IMR-90 (cell line): ENCODE results near the gene SEPTIN2. TPM values are rescaled to one million over a fixed set of nuclear protein-coding genes. Genes with fewer than 3 reads are reported as not detected.

ENCODE experiments used
- ATAC-seq: fragments of 200-7000 bp; cut with Tn5 transposase; 2 replicates; pipeline ENCODE4 v1.9.1; 2020; ENCODE audit warnings: low read depth, mild to moderate bottlenecking, moderate library complexity
- BruUV-seq: library from RNA; stranded (reverse); fragments of 400-500 nt; replicated peaks from 2 replicates; lab custom pipeline; 2021; lab: Mats Ljungman, UMichigan
- CTCF ChIA-PET: fragments of 300-600 bp; formaldehyde crosslinking; extraction: SDS; loops from one replicate; lab custom pipeline; 2021; ENCODE audit warnings: antibody characterized with exemption; lab: Yijun Ruan, JAX
- POLR2A ChIA-PET: fragments of 300-600 bp; sonication (Branson Sonifier 250); formaldehyde crosslinking; loops from one replicate; lab custom pipeline; 2022; ENCODE audit warnings: antibody characterized with exemption; ENCODE audit not compliant: unreplicated experiment; lab: Charles Lee
- DNase-seq: peaks from one replicate; pipeline ENCODE4 v3.0.0; 2013
- H2AFZ ChIP-seq: replicated peaks from 2 replicates; pipeline ENCODE3; 2013; ENCODE audit warnings: low read length, mild to moderate bottlenecking; ENCODE audit not compliant: poor library complexity
- H2AK5ac ChIP-seq: 2 replicates; pipeline ENCODE4 v1.6.1; 2013; ENCODE audit warnings: low read depth, low read length, inconsistent platforms
- H2AK9ac ChIP-seq: replicated peaks from 2 replicates; pipeline ENCODE3; 2013; ENCODE audit warnings: mild to moderate bottlenecking, low read depth, low read length, moderate library complexity; ENCODE audit not compliant: poor library complexity
- H2BK120ac ChIP-seq: 2 replicates; pipeline ENCODE4 v1.6.1; 2013; ENCODE audit warnings: low read depth, low read length, inconsistent platforms
- H2BK15ac ChIP-seq: 3 replicates; pipeline ENCODE4 v1.6.1; 2013; ENCODE audit warnings: low read depth, low read length, inconsistent platforms
- H2BK20ac ChIP-seq: 2 replicates; pipeline ENCODE4 v1.6.1; 2013; ENCODE audit warnings: low read depth, mild to moderate bottlenecking, inconsistent platforms, low read length, moderate library complexity
- H2BK5ac ChIP-seq: 2 replicates; pipeline ENCODE4 v1.6.1; 2013; ENCODE audit warnings: mild to moderate bottlenecking, low read depth, low read length, inconsistent platforms; ENCODE audit not compliant: poor library complexity, severe bottlenecking
- H3K14ac ChIP-seq: replicated peaks from 2 replicates; pipeline ENCODE4 v1.6.1; 2013; ENCODE audit warnings: low read depth, low read length, inconsistent platforms
- H3K18ac ChIP-seq: 2 replicates; pipeline ENCODE4 v1.6.1; 2013; ENCODE audit warnings: low read depth, low read length, control low read depth
- H3K23ac ChIP-seq: 2 replicates; pipeline ENCODE4 v1.6.1; 2013; ENCODE audit warnings: low read depth, low read length, inconsistent platforms
- H3K27ac ChIP-seq: 2 replicates; pipeline ENCODE4 v1.5.1; 2013; ENCODE audit warnings: mild to moderate bottlenecking, control low read depth, low read length; ENCODE audit not compliant: insufficient read depth
- H3K27me3 ChIP-seq: 2 replicates; pipeline ENCODE4 v1.6.1; 2013; ENCODE audit warnings: low read length; ENCODE audit not compliant: control insufficient read depth, insufficient read depth
- H3K36me3 ChIP-seq: 2 replicates; pipeline ENCODE4 v1.6.1; 2013; ENCODE audit warnings: low read length, mixed read lengths; ENCODE audit not compliant: control insufficient read depth, insufficient read depth
- H3K4ac ChIP-seq: 2 replicates; pipeline ENCODE4 v1.6.1; 2013; ENCODE audit warnings: low read depth, low read length, inconsistent platforms
- H3K4me1 ChIP-seq: 2 replicates; pipeline ENCODE4 v1.6.1; 2013; ENCODE audit warnings: low read length, mixed read lengths; ENCODE audit not compliant: control insufficient read depth, insufficient read depth
- H3K4me2 ChIP-seq: 2 replicates; pipeline ENCODE4 v1.6.1; 2013; ENCODE audit warnings: low read depth, mild to moderate bottlenecking, control low read depth, low read length, moderate library complexity
- H3K4me3 ChIP-seq: 2 replicates; pipeline ENCODE4 v1.5.1; 2013; ENCODE audit warnings: low read depth, mild to moderate bottlenecking, control low read depth, low read length, moderate library complexity; ENCODE audit not compliant: insufficient read depth
- H3K56ac ChIP-seq: 2 replicates; pipeline ENCODE4 v1.6.1; 2013; ENCODE audit warnings: low read length, inconsistent platforms; ENCODE audit not compliant: insufficient read depth; ENCODE audit errors: extremely low read depth
- H3K79me1 ChIP-seq, 2 experiments: 2 replicates each; pipeline ENCODE4 v1.6.1; 2013; ENCODE audit warnings: low read length in 2 of 2, inconsistent platforms in 1 of 2, low read depth in 1 of 2
- H3K9ac ChIP-seq: 2 replicates; pipeline ENCODE4 v1.6.1; 2013; ENCODE audit warnings: low read depth, low read length, control low read depth
- H3K9me1 ChIP-seq: 2 replicates; pipeline ENCODE4 v1.6.1; 2013; ENCODE audit warnings: low read length, inconsistent platforms; ENCODE audit not compliant: insufficient read depth
- H3K9me3 ChIP-seq: 2 replicates; pipeline ENCODE4 v1.6.1; 2013; ENCODE audit warnings: low read length; ENCODE audit not compliant: control insufficient read depth, insufficient read depth
- H4K20me1 ChIP-seq: 2 replicates; pipeline ENCODE4 v1.6.1; 2013; ENCODE audit warnings: low read length, inconsistent platforms; ENCODE audit not compliant: insufficient read depth
- H4K5ac ChIP-seq: 2 replicates; pipeline ENCODE4 v1.6.1; 2013; ENCODE audit warnings: mild to moderate bottlenecking, low read depth, low read length, control low read depth
- H4K8ac ChIP-seq, 2 experiments: 2 replicates each; pipeline ENCODE4 v1.6.1; 2013; ENCODE audit warnings: low read depth in 2 of 2, low read length in 2 of 2, control low read depth in 1 of 2, inconsistent platforms in 1 of 2
- H4K91ac ChIP-seq: 2 replicates; pipeline ENCODE4 v1.6.1; 2013; ENCODE audit warnings: low read depth, low read length, inconsistent platforms; ENCODE audit not compliant: insufficient read depth
- BHLHE40 ChIP-seq: fragments of 150-350 bp; IDR thresholded peaks from 2 replicates; pipeline ENCODE4 v1.6.1; 2016; ENCODE audit warnings: mild to moderate bottlenecking, low read depth, low read length
- ELK1 ChIP-seq: fragments of 150-350 bp; IDR thresholded peaks from 2 replicates; pipeline ENCODE4 v1.6.1; 2016; ENCODE audit warnings: low read depth, mild to moderate bottlenecking, low read length, moderate library complexity, borderline replicate concordance
- FOS ChIP-seq: fragments of 150-350 bp; IDR thresholded peaks from 2 replicates; pipeline ENCODE4 v1.6.1; 2016; ENCODE audit warnings: low read depth, low read length
- POLR2A ChIP-seq: IDR thresholded peaks from 2 replicates; pipeline ENCODE4 v1.6.1; 2012; ENCODE audit warnings: mild to moderate bottlenecking, low read depth, low read length
- RFX5 ChIP-seq: IDR thresholded peaks from 2 replicates; pipeline ENCODE4 v1.8.0; 2012; ENCODE audit warnings: low read depth, mild to moderate bottlenecking, low read length, moderate library complexity
- USF2 ChIP-seq: fragments of 150-350 bp; IDR thresholded peaks from 2 replicates; pipeline ENCODE4 v1.6.1; 2017; ENCODE audit warnings: mild to moderate bottlenecking, antibody characterized with exemption, low read length, low read depth
- WGBS, 2 experiments: methylation state at CpG; one replicate each; pipeline versions ENCODE4 v1.1.5 to v1.1.7; 2013; ENCODE audit warnings: missing lambda C conversion rate in 2 of 2; ENCODE audit not compliant: insufficient read length in 1 of 2; ENCODE audit errors: extremely low coverage in 2 of 2; 5-methylcytosine and 5-hydroxymethylcytosine counted together
- dilution Hi-C: fragments of 300-500 bp; cut with HindIII; formaldehyde crosslinking; loops from one replicate; pipeline ENCODE4 v1.14.3; 2018; ENCODE audit warnings: low sequenced_read_pairs; ENCODE audit not compliant: unreplicated experiment
- in situ Hi-C: fragments of 300-500 bp; cut with MboI; formaldehyde crosslinking; loops from 3 replicates; pipeline ENCODE4 v1.14.3; 2019; ENCODE audit warnings: low sequenced_read_pairs, inconsistent platforms, mixed read lengths
- intact Hi-C: fragments of 100-400 bp; cut with micrococcal nuclease; formaldehyde crosslinking; loops from 2 replicates; pipeline ENCODE4 v1.10.0; 2022
- polyA plus RNA-seq, 3 experiments: library from polyadenylated mRNA; depleted of rRNA; stranded (reverse); fragments of >200 nt; gene quantifications; 2 replicates each; pipeline ENCODE4 v1.2.3, GENCODE V29; 2012; ENCODE audit warnings: low replicate concordance in 1 of 3
- total RNA-seq: library from RNA; depleted of rRNA; stranded (reverse); fragments of >200 nt; gene quantifications from 2 replicates; pipeline ENCODE4 v1.2.3, GENCODE V29; 2012

SEPTIN2 gene
- total and polyA plus RNA-seq, 2 of the 4 experiments (the other 2 are of a cell fraction) = 420 to 504 TPM

DNA sequence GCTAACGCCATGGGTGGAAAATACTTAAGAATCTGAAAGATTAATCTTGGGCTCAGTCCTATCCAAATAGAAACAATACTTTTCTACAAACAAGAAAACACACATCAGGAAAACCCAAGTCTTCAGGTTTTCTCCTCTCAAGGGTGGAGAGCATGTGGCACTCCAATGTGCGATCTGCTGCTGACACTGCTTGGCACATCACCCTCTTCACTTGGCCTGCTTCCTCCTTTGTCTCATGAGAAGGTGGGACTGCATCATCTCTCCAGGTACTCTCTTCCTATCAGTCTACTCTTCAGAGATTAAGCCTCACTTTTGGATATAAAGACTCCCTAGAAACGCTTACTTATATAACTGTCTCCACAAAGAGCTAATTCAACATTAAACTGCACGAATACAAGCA lies 26.7 kb upstream of the SEPTIN2 start:
- Histone ChIP-seq H4K5ac (no peak overlapping the region), H3K9me3 (no peaks in the 10 kb centered on the region), H3K4ac (no peak overlapping the region), H3K4me1 (peaks cover 3% of the 10 kb centered on the region; the same call in 1 of the 2 replicates), H3K18ac (no peak overlapping the region), H3K14ac (no peak overlapping the region), H2BK20ac (no peak overlapping the region), H3K36me3 (peaks cover 1% of the 10 kb centered on the region), H3K9ac (no peak overlapping the region), H3K4me2 (no peak overlapping the region), H4K20me1 (peaks cover 78% of the 10 kb centered on the region), H3K79me1 (peaks cover 36 to 88% of the 10 kb centered on the region in 2 experiments), H3K56ac (no peak overlapping the region), H2BK120ac (no peak overlapping the region), H3K9me1 (peaks cover 36% of the 10 kb centered on the region), H4K8ac (no peak overlapping the region), H2AK9ac (no peak overlapping the region), H3K27me3 (no peaks in the 10 kb centered on the region), H2AFZ (no peak overlapping the region), H3K27ac (no peak overlapping the region), H3K23ac (peak overlapping the region; percentile 69; the same call in 1 of the 2 replicates), H2BK5ac (no peak overlapping the region), H2BK15ac (no peak overlapping the region), H2AK5ac (no peak overlapping the region), H4K91ac (no peak overlapping the region), H3K4me3 (no peak overlapping the region)
- ChIA-PET CTCF (no interaction called here), POLR2A (no interaction called here)
- no TSS peak for BruUV-seq
- TF ChIP-seq POLR2A (no peak), RFX5 (no peak), BHLHE40 (no peak), USF2 (no peak), FOS (no peak), ELK1 (no peak)
- dilution Hi-C loops (no loop called here), in situ Hi-C loops (no loop called here), intact Hi-C loops (no loop called here)
- ATAC-seq = no peak
- no peak for DNase-seq
- WGBS, 2 experiments = no CpG with 5 or more reads among the region's 4 CpGs
